ENCODE data around the gene NAA35.

GRCh38 chr9:85900504-85901201 is 40.3 kb upstream of the NAA35 start:
- TF ChIP-seq CTCF (conservative IDR thresholded peaks at IDR 0.05) (peak; percentile 63), EZH2 (IDR thresholded peaks at IDR 0.05; ENCODE audit: low read depth) (no peak)
